Measurements from ENCODE around the gene NCEH1. TPM values are rescaled to one million over a fixed set of nuclear protein-coding genes. Genes with fewer than 3 reads are reported as not detected.
A peak's percentile ranks its signal among the peaks of the same experiment; 100 is the strongest.

The NCEH1 gene
- polyA plus RNA-seq, 1 of the 3 experiments (the other 2 are of a cell fraction) = 7.5 TPM

DNA sequence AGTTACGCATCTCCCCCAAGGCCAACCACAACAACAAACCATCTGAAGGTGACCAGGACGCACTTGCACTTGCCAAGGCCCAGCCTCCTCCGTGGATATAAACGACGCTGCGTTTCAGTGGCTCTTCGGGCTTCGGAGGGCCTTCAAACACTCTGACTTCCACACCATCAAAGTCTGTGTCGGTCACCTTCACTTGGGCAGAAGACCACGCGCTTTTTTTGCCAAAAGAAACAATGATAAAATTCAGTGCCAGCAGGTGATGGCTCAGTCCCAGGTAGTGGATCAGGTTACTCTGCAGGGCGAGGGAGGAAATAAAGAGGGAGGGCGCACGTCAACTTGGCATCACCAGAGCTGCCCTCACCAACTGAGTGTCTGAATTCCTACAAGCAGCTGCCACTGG is 63.0 kb downstream of the NCEH1 start:
- Histone ChIP-seq H3K9me3 (no peaks in the 10 kb centered on the region), H2AFZ (ENCODE audit: low read depth) (no peak overlapping the region), H3K4me2 (no peak overlapping the region), H4K20me1 (ENCODE audit: insufficient read depth) (no peaks in the 10 kb centered on the region), H3F3A (replicated peaks; ENCODE audit: insufficient read depth) (peaks cover 5% of the 10 kb centered on the region), H3K4me1 (ENCODE audit: control insufficient read depth in 1 of 2, insufficient read depth in 2 of 2, low read depth in 1 of 2, low read length in 1 of 2) (peaks cover 3 to 5% of the 10 kb centered on the region in 2 experiments; a peak in 3 of 4 replicates), H3K79me2 (ENCODE audit: insufficient read depth) (peaks cover 4% of the 10 kb centered on the region; the same call in 1 of the 2 replicates), H3K9me2 (no peaks in the 10 kb centered on the region), H3K9ac (no peak overlapping the region), H3K36me3 (replicated peaks in 1 of 2; ENCODE audit: control insufficient read depth in 1 of 2, insufficient read depth in 2 of 2, low read length in 1 of 2) (peaks cover 0 to 4% of the 10 kb centered on the region in 2 experiments), H3K27ac (ENCODE audit: low read depth in 2 of 2, low read length in 1 of 2) (no peak overlapping the region), H3K27me3 (ENCODE audit: insufficient read depth) (no peaks in the 10 kb centered on the region), H3K4me3 (ENCODE audit: low read depth in 2 of 2, low read length in 1 of 2) (no peak overlapping the region)
- POLR2A ChIA-PET = no interaction called here
- TF ChIP-seq POLR2AphosphoS5 (IDR thresholded peaks at IDR 0.05; ENCODE audit: low read depth, low read length) = no peak
- CTCF ChIA-PET = interaction anchor here (1.3 kb wide), 1 partner anchor 19 kb away, joined by 4 read pairs; no protein-coding TSS in a partner anchor
- 93% methylated on average over 14 of the region's 14 CpGs for WGBS (ENCODE audit: low lambda C conversion rate)
- no peak for DNase-seq

DNA sequence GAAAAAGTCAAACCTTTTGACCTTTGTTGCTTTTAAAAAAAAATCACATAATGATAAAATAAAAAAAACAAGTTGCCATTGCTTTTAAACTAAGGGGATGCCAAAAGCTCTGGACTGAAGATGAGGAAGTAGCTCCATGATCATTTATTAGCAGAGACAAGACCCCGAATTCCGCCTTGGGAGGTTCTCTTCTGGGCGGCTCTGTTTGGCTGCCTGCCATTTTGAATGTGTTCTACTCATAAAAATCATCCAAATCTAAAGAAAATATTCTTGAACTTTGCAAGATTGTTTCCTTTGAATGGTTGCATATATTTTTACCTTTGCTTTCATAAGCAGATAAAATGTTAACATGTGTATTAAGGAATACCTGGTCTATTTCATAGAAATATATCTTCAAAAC is 63.8 kb downstream of the NCEH1 start:
- CTCF ChIA-PET = interaction anchor here (1.3 kb wide), 1 partner anchor 20 kb away, joined by 4 read pairs; no protein-coding TSS in a partner anchor
- Histone ChIP-seq H3K4me1 (ENCODE audit: control insufficient read depth in 1 of 2, insufficient read depth in 2 of 2, low read depth in 1 of 2, low read length in 1 of 2) (peaks cover 3 to 5% of the 10 kb centered on the region in 2 experiments; a peak in 3 of 4 replicates), H3K79me2 (ENCODE audit: insufficient read depth) (peaks cover 4% of the 10 kb centered on the region; the same call in 1 of the 2 replicates), H3F3A (replicated peaks; ENCODE audit: insufficient read depth) (peaks cover 5% of the 10 kb centered on the region), H4K20me1 (ENCODE audit: insufficient read depth) (no peaks in the 10 kb centered on the region), H3K9me2 (no peaks in the 10 kb centered on the region), H3K4me3 (ENCODE audit: low read depth in 2 of 2, low read length in 1 of 2) (no peak overlapping the region), H3K36me3 (replicated peaks in 1 of 2; ENCODE audit: control insufficient read depth in 1 of 2, insufficient read depth in 2 of 2, low read length in 1 of 2) (peaks cover 0 to 4% of the 10 kb centered on the region in 2 experiments), H3K4me2 (0 out of 2 replicates have a peak overlapping the region, but pooled peaks have one; percentile 33), H2AFZ (ENCODE audit: low read depth) (no peak overlapping the region), H3K9ac (no peak overlapping the region), H3K27me3 (ENCODE audit: insufficient read depth) (no peaks in the 10 kb centered on the region), H3K27ac (ENCODE audit: low read depth in 2 of 2, low read length in 1 of 2) (peak overlapping the region in 1 of 2 experiments; percentile 30; a peak in 3 of 4 replicates), H3K9me3 (no peaks in the 10 kb centered on the region)
- no peak for DNase-seq
- POLR2A ChIA-PET = no interaction called here
- 97% methylated on average over 3 of the region's 3 CpGs for WGBS (ENCODE audit: low lambda C conversion rate)
- TF ChIP-seq EP300 (IDR thresholded peaks at IDR 0.05; ENCODE audit: borderline replicate concordance in 1 of 2, low read depth in 1 of 2, low read length in 1 of 2) = no peak
- no peak for TF ChIP-seq TEAD4 (IDR thresholded peaks at IDR 0.05; ENCODE audit: borderline replicate concordance, insufficient read depth)

DNA sequence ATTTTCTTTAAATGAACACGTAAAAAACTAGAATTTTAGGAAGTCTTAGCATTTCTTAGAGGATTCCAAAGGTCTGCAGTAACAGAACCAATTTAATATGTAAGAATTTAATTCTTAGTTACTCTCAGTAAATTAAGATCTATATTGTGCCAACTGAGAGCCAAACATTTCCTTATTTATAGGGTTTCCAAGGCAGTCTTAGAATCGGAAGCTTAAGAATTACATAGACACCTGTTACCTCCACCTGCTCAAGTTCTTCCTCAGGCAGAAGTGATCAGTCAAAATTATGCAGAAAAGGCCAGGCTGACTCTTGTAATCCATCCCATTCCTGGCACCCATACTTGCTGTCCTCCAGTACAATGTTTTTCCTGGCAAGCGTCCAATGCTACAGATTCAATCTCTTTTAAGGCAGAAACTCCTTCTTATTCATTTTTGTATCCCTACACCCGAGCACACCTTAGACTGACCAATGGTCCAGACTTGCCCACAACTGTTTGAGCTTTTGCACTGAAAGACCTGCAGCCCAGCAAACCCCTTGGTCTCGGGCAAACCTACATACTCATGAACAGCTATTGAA is 64.3 kb downstream of the NCEH1 start:
- no peaks in the 10 kb centered on the region for H3K27me3 ChIP-seq (ENCODE audit: insufficient read depth)
- peaks cover 4% of the 10 kb centered on the region; the same call in 1 of the 2 replicates for H3K79me2 ChIP-seq (ENCODE audit: insufficient read depth)
- H3K4me3 ChIP-seq (ENCODE audit: low read depth in 2 of 2, low read length in 1 of 2) = no peak overlapping the region
- ChIA-PET POLR2A (no interaction called here), CTCF (interaction anchor here (1.3 to 1.5 kb wide), 2 partner anchors 20 kb away, joined by 4 to 7 read pairs; no protein-coding TSS in a partner anchor)
- 55% methylated on average over 5 of the region's 5 CpGs for WGBS (ENCODE audit: low lambda C conversion rate)
- peaks cover 3 to 5% of the 10 kb centered on the region in 2 experiments; a peak in 3 of 4 replicates for H3K4me1 ChIP-seq (ENCODE audit: control insufficient read depth in 1 of 2, insufficient read depth in 2 of 2, low read depth in 1 of 2, low read length in 1 of 2)
- 0 out of 2 replicates have a peak overlapping the region, but pooled peaks have one; percentile 33 for H3K4me2 ChIP-seq
- no peak overlapping the region for H3K9ac ChIP-seq
- H3K9me3 ChIP-seq = no peaks in the 10 kb centered on the region
- no peaks in the 10 kb centered on the region for H3K9me2 ChIP-seq
- no peak overlapping the region for H2AFZ ChIP-seq (ENCODE audit: low read depth)
- H4K20me1 ChIP-seq (ENCODE audit: insufficient read depth) = no peaks in the 10 kb centered on the region
- peak overlapping the region; percentile 1 to 30; a peak in 3 of 4 replicates for H3K27ac ChIP-seq (ENCODE audit: low read depth in 2 of 2, low read length in 1 of 2)
- peak; percentile 22 for DNase-seq
- H3K36me3 ChIP-seq (replicated peaks in 1 of 2; ENCODE audit: control insufficient read depth in 1 of 2, insufficient read depth in 2 of 2, low read length in 1 of 2) = peaks cover 0 to 8% of the 10 kb centered on the region in 2 experiments
- H3F3A ChIP-seq (replicated peaks; ENCODE audit: insufficient read depth) = peaks cover 5% of the 10 kb centered on the region
- TF ChIP-seq EP300 (IDR thresholded peaks at IDR 0.05; ENCODE audit: borderline replicate concordance in 1 of 2, low read depth in 1 of 2, low read length in 1 of 2) (no peak), NFIC (IDR thresholded peaks at IDR 0.05; ENCODE audit: borderline replicate concordance) (peak; percentile 88), FOXJ3 (CRISPR knock-in tag; IDR thresholded peaks at IDR 0.05) (no peak), EZH2phosphoT487 (IDR thresholded peaks at IDR 0.05; ENCODE audit: borderline replicate concordance, low read depth) (no peak), TCF12 (IDR thresholded peaks at IDR 0.05) (peak; percentile 19; the same call in 1 of the 2 replicates), RCOR1 (IDR thresholded peaks at IDR 0.05; ENCODE audit: low read length) (no peak), GABPA (IDR thresholded peaks at IDR 0.05; ENCODE audit: low read depth) (no peak), RFX5 (IDR thresholded peaks at IDR 0.05; ENCODE audit: low read length) (no peak), GATA2 (CRISPR knock-in tag; IDR thresholded peaks at IDR 0.05) (no peak), CHD2 (IDR thresholded peaks at IDR 0.05; ENCODE audit: low read length, partially characterized antibody) (no peak), FOSL2 (IDR thresholded peaks at IDR 0.05; ENCODE audit: borderline replicate concordance, low read depth) (no peak)
- TF ChIP-seq, protein P1, sequence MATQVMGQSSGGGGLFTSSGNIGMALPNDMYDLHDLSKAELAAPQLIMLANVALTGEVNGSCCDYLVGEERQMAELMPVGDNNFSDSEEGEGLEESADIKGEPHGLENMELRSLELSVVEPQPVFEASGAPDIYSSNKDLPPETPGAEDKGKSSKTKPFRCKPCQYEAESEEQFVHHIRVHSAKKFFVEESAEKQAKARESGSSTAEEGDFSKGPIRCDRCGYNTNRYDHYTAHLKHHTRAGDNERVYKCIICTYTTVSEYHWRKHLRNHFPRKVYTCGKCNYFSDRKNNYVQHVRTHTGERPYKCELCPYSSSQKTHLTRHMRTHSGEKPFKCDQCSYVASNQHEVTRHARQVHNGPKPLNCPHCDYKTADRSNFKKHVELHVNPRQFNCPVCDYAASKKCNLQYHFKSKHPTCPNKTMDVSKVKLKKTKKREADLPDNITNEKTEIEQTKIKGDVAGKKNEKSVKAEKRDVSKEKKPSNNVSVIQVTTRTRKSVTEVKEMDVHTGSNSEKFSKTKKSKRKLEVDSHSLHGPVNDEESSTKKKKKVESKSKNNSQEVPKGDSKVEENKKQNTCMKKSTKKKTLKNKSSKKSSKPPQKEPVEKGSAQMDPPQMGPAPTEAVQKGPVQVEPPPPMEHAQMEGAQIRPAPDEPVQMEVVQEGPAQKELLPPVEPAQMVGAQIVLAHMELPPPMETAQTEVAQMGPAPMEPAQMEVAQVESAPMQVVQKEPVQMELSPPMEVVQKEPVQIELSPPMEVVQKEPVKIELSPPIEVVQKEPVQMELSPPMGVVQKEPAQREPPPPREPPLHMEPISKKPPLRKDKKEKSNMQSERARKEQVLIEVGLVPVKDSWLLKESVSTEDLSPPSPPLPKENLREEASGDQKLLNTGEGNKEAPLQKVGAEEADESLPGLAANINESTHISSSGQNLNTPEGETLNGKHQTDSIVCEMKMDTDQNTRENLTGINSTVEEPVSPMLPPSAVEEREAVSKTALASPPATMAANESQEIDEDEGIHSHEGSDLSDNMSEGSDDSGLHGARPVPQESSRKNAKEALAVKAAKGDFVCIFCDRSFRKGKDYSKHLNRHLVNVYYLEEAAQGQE (IDR thresholded peaks at IDR 0.05; ENCODE audit: low read depth, low read length) = no peak
- TF ChIP-seq, protein P2, sequence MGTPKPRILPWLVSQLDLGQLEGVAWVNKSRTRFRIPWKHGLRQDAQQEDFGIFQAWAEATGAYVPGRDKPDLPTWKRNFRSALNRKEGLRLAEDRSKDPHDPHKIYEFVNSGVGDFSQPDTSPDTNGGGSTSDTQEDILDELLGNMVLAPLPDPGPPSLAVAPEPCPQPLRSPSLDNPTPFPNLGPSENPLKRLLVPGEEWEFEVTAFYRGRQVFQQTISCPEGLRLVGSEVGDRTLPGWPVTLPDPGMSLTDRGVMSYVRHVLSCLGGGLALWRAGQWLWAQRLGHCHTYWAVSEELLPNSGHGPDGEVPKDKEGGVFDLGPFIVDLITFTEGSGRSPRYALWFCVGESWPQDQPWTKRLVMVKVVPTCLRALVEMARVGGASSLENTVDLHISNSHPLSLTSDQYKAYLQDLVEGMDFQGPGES (IDR thresholded peaks at IDR 0.05; ENCODE audit: low read depth, low read length) = no peak
- TF ChIP-seq, protein P3, sequence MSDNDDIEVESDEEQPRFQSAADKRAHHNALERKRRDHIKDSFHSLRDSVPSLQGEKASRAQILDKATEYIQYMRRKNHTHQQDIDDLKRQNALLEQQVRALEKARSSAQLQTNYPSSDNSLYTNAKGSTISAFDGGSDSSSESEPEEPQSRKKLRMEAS (IDR thresholded peaks at IDR 0.05; ENCODE audit: low read depth) = no peak
